HepG2 (cell line): ENCODE results near the gene NAIF1. TPM values are rescaled to one million over a fixed set of nuclear protein-coding genes. Genes with fewer than 3 reads are reported as not detected.
A peak's percentile ranks its signal among the peaks of the same experiment; 100 is the strongest.

Source experiments
- ISL2 ChIP-seq: sonication (generic); formaldehyde crosslinking; IDR thresholded peaks from 2 replicates; pipeline ENCODE4 v1.5.0; 2020; ENCODE audit warnings: missing genetic modification reagents
- MBD4 ChIP-seq: IDR thresholded peaks from 2 replicates; pipeline ENCODE4 v1.6.1; 2012; ENCODE audit warnings: low read length, inconsistent platforms, borderline replicate concordance
- MZF1 ChIP-seq: sonication (generic); formaldehyde crosslinking; IDR thresholded peaks from 2 replicates; pipeline ENCODE4 v1.8.1; 2023; ENCODE audit warnings: mild to moderate bottlenecking, missing genetic modification reagents, borderline replicate concordance
- ZNF232 ChIP-seq: sonication (generic); formaldehyde crosslinking; IDR thresholded peaks from 2 replicates; pipeline ENCODE4 v1.4.0; 2020; ENCODE audit warnings: missing genetic modification reagents, borderline replicate concordance
- ZNF234 ChIP-seq: sonication (generic); formaldehyde crosslinking; conservative IDR thresholded peaks from 2 replicates; pipeline ENCODE4 v1.5.1; 2020; ENCODE audit warnings: mild to moderate bottlenecking, missing genetic modification reagents
- ZNF333 ChIP-seq: sonication (generic); formaldehyde crosslinking; IDR thresholded peaks from 2 replicates; pipeline ENCODE4 v1.4.0; 2020; ENCODE audit warnings: mild to moderate bottlenecking, missing genetic modification reagents, borderline replicate concordance
- ZNF337 ChIP-seq: sonication (generic); formaldehyde crosslinking; IDR thresholded peaks from 2 replicates; pipeline ENCODE4 v1.5.1; 2020; ENCODE audit warnings: missing genetic modification reagents, low read depth, mild to moderate bottlenecking, borderline replicate concordance
- polyA plus RNA-seq, 8 experiments: library from polyadenylated mRNA; depleted of rRNA in 3 of 8; stranded (reverse) in 7 of 8; unstranded in 1 of 8; fragments of >200 nt; fragmentation: Illumina TruSeq in 4 of 8; extraction: Trizol in 4 of 8; gene quantifications; 2 replicates each; pipeline versions ENCODE4 v1.2.1 to v1.2.3, GENCODE V29; 2011 to 2016; ENCODE audit warnings: low read depth in 4 of 8, missing spikeins in 1 of 8, mixed read lengths in 1 of 8; ENCODE audit not compliant: insufficient read depth in 1 of 8
- total RNA-seq, 5 experiments: library from RNA; depleted of rRNA; stranded (reverse); fragments of >200 nt; fragmentation: Illumina TruSeq; extraction: Trizol; gene quantifications; 2 replicates each; pipeline ENCODE4 v1.2.3, GENCODE V29; 2016; ENCODE audit warnings: low read depth in 1 of 5
- TF ChIP-seq, protein P1 (sequence below): sonication (generic); formaldehyde crosslinking; IDR thresholded peaks from 2 replicates; pipeline ENCODE4 v1.4.0; 2020; ENCODE audit warnings: missing genetic modification reagents
- TF ChIP-seq, protein P2 (sequence below): sonication (generic); formaldehyde crosslinking; IDR thresholded peaks from 2 replicates; pipeline ENCODE4 v1.5.0; 2020; ENCODE audit warnings: missing genetic modification reagents
- TF ChIP-seq, protein P3 (sequence below): IDR thresholded peaks from 2 replicates; pipeline ENCODE4 v1.6.1; 2016
- TF ChIP-seq, protein P4 (sequence below): sonication (generic); formaldehyde crosslinking; IDR thresholded peaks from 2 replicates; pipeline ENCODE4 v1.4.0; 2020; ENCODE audit warnings: missing genetic modification reagents
- TF ChIP-seq, protein P5 (sequence below): sonication (generic); formaldehyde crosslinking; conservative IDR thresholded peaks from 2 replicates; pipeline ENCODE4 v1.5.0; 2020; ENCODE audit warnings: missing genetic modification reagents
- TF ChIP-seq, protein P6 (sequence below): sonication (generic); formaldehyde crosslinking; IDR thresholded peaks from 2 replicates; pipeline ENCODE4 v1.5.0; 2020; ENCODE audit warnings: missing genetic modification reagents

NAIF1 gene
- total and polyA plus RNA-seq, 2 of the 13 experiments (the other 11 are each of a cell fraction or from before 2014, with no cell fraction given), result 6.0 to 6.9 TPM

DNA sequence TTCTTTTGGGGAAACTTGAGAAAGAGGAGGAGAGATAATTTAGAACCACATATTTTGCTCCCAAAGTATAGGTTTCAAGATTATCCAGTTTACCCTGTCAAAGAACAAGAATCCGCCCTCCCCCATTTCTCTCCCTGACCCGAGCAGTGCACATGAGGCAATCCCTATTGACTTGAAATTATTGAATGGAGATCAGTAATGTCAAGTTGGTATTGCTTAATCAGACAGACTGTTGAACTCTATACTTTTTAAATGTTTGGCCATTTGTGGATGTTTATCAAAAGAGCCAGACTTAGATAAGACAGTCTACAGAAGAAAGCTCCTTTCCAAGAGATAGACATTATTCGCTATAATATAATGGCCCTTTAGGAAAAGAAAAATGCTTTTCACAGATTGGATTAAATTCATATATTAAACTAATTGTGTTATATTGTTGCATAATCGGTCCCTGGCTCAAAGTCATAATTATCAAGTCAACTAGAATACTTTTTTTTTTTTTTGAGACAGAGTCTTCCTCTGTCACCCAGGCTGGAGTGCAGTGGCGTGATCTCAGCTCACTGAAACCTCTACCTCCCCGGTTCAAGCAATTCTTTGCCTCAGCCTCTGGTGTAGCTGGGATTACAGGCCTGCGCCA is 6.2 kb upstream of the NAIF1 start (continued):
- TF ChIP-seq, protein P1, sequence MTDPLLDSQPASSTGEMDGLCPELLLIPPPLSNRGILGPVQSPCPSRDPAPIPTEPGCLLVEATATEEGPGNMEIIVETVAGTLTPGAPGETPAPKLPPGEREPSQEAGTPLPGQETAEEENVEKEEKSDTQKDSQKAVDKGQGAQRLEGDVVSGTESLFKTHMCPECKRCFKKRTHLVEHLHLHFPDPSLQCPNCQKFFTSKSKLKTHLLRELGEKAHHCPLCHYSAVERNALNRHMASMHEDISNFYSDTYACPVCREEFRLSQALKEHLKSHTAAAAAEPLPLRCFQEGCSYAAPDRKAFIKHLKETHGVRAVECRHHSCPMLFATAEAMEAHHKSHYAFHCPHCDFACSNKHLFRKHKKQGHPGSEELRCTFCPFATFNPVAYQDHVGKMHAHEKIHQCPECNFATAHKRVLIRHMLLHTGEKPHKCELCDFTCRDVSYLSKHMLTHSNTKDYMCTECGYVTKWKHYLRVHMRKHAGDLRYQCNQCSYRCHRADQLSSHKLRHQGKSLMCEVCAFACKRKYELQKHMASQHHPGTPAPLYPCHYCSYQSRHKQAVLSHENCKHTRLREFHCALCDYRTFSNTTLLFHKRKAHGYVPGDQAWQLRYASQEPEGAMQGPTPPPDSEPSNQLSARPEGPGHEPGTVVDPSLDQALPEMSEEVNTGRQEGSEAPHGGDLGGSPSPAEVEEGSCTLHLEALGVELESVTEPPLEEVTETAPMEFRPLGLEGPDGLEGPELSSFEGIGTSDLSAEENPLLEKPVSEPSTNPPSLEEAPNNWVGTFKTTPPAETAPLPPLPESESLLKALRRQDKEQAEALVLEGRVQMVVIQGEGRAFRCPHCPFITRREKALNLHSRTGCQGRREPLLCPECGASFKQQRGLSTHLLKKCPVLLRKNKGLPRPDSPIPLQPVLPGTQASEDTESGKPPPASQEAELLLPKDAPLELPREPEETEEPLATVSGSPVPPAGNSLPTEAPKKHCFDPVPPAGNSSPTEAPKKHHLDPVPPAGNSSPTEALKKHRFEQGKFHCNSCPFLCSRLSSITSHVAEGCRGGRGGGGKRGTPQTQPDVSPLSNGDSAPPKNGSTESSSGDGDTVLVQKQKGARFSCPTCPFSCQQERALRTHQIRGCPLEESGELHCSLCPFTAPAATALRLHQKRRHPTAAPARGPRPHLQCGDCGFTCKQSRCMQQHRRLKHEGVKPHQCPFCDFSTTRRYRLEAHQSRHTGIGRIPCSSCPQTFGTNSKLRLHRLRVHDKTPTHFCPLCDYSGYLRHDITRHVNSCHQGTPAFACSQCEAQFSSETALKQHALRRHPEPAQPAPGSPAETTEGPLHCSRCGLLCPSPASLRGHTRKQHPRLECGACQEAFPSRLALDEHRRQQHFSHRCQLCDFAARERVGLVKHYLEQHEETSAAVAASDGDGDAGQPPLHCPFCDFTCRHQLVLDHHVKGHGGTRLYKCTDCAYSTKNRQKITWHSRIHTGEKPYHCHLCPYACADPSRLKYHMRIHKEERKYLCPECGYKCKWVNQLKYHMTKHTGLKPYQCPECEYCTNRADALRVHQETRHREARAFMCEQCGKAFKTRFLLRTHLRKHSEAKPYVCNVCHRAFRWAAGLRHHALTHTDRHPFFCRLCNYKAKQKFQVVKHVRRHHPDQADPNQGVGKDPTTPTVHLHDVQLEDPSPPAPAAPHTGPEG (CRISPR knock-in tag), result no peak
- TF ChIP-seq MZF1 (CRISPR knock-in tag) (no peak), ISL2 (CRISPR knock-in tag) (peak; percentile 39; the same call in 1 of the 2 replicates), ZNF337 (CRISPR knock-in tag) (no peak), ZNF234 (CRISPR knock-in tag) (no peak), ZNF333 (CRISPR knock-in tag) (no peak), ZNF232 (no peak), MBD4 (no peak)
- TF ChIP-seq, protein P2, sequence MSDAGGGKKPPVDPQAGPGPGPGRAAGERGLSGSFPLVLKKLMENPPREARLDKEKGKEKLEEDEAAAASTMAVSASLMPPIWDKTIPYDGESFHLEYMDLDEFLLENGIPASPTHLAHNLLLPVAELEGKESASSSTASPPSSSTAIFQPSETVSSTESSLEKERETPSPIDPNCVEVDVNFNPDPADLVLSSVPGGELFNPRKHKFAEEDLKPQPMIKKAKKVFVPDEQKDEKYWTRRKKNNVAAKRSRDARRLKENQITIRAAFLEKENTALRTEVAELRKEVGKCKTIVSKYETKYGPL (CRISPR knock-in tag), result no peak
- TF ChIP-seq, protein P3, sequence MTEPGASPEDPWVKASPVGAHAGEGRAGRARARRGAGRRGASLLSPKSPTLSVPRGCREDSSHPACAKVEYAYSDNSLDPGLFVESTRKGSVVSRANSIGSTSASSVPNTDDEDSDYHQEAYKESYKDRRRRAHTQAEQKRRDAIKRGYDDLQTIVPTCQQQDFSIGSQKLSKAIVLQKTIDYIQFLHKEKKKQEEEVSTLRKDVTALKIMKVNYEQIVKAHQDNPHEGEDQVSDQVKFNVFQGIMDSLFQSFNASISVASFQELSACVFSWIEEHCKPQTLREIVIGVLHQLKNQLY (CRISPR knock-in tag), result no peak
- TF ChIP-seq, protein P4, sequence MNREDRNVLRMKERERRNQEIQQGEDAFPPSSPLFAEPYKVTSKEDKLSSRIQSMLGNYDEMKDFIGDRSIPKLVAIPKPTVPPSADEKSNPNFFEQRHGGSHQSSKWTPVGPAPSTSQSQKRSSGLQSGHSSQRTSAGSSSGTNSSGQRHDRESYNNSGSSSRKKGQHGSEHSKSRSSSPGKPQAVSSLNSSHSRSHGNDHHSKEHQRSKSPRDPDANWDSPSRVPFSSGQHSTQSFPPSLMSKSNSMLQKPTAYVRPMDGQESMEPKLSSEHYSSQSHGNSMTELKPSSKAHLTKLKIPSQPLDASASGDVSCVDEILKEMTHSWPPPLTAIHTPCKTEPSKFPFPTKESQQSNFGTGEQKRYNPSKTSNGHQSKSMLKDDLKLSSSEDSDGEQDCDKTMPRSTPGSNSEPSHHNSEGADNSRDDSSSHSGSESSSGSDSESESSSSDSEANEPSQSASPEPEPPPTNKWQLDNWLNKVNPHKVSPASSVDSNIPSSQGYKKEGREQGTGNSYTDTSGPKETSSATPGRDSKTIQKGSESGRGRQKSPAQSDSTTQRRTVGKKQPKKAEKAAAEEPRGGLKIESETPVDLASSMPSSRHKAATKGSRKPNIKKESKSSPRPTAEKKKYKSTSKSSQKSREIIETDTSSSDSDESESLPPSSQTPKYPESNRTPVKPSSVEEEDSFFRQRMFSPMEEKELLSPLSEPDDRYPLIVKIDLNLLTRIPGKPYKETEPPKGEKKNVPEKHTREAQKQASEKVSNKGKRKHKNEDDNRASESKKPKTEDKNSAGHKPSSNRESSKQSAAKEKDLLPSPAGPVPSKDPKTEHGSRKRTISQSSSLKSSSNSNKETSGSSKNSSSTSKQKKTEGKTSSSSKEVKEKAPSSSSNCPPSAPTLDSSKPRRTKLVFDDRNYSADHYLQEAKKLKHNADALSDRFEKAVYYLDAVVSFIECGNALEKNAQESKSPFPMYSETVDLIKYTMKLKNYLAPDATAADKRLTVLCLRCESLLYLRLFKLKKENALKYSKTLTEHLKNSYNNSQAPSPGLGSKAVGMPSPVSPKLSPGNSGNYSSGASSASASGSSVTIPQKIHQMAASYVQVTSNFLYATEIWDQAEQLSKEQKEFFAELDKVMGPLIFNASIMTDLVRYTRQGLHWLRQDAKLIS, result no peak
- TF ChIP-seq, protein P5, sequence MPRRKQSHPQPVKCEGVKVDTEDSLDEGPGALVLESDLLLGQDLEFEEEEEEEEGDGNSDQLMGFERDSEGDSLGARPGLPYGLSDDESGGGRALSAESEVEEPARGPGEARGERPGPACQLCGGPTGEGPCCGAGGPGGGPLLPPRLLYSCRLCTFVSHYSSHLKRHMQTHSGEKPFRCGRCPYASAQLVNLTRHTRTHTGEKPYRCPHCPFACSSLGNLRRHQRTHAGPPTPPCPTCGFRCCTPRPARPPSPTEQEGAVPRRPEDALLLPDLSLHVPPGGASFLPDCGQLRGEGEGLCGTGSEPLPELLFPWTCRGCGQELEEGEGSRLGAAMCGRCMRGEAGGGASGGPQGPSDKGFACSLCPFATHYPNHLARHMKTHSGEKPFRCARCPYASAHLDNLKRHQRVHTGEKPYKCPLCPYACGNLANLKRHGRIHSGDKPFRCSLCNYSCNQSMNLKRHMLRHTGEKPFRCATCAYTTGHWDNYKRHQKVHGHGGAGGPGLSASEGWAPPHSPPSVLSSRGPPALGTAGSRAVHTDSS, result no peak
- TF ChIP-seq, protein P6, sequence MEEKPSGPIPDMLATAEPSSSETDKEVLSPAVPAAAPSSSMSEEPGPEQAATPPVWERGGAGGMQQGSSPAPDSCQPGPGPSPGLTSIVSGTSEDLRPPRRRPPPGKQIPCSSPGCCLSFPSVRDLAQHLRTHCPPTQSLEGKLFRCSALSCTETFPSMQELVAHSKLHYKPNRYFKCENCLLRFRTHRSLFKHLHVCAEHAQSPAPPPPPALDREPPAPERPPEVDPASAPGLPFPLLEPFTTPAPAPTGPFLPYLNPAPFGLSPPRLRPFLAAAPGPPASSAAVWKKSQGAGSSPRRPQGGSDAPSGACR (CRISPR knock-in tag), result no peak
